Osteoblast (primary cell): ENCODE data around the gene GDPD3. TPM values are rescaled to one million over a fixed set of nuclear protein-coding genes. Genes with fewer than 3 reads are reported as not detected.
"Not testable (repeated sequence)": the region's sequence is repeated elsewhere in the genome, so short reads cannot be mapped to it uniquely, and the experiment has no call there.

Source experiments
- DNase-seq: peaks from one replicate; pipeline ENCODE4 v3.0.0; 2011; ENCODE audit warnings: low spot score, mixed read lengths; ENCODE audit not compliant: insufficient read length; ENCODE audit errors: missing footprints
- H2AFZ ChIP-seq: 2 replicates; pipeline ENCODE4 v1.6.0; 2011; ENCODE audit warnings: mild to moderate bottlenecking, low read length
- H3K27ac ChIP-seq: 2 replicates; pipeline ENCODE4 v1.5.1; 2011; ENCODE audit warnings: mild to moderate bottlenecking, low read depth, low read length, moderate library complexity
- H3K27me3 ChIP-seq: 2 replicates; pipeline ENCODE4 v1.6.0; 2012; ENCODE audit warnings: mild to moderate bottlenecking, control low read depth, inconsistent platforms, low read length, moderate library complexity; ENCODE audit not compliant: insufficient read depth
- H3K36me3 ChIP-seq: 2 replicates; pipeline ENCODE4 v1.5.1; 2011; ENCODE audit warnings: mild to moderate bottlenecking, low read length, control low read depth, moderate library complexity; ENCODE audit not compliant: insufficient read depth
- H3K4me1 ChIP-seq: 2 replicates; pipeline ENCODE4 v1.5.1; 2011; ENCODE audit warnings: mild to moderate bottlenecking, low read length, control low read depth, moderate library complexity; ENCODE audit not compliant: insufficient read depth
- H3K4me2 ChIP-seq: 2 replicates; pipeline ENCODE4 v1.6.0; 2011; ENCODE audit warnings: mild to moderate bottlenecking, low read length; ENCODE audit not compliant: insufficient read depth
- H3K4me3 ChIP-seq: fragments of 200-600 bp; sonication (generic); 3 replicates; pipeline ENCODE4 v1.5.1; 2012; ENCODE audit warnings: mild to moderate bottlenecking, low read length, inconsistent platforms; ENCODE audit not compliant: insufficient read depth
- H3K79me2 ChIP-seq: 2 replicates; pipeline ENCODE4 v1.6.0; 2012; ENCODE audit warnings: mild to moderate bottlenecking, low read length, control low read depth, inconsistent platforms; ENCODE audit not compliant: insufficient read depth
- H3K9me3 ChIP-seq: 2 replicates; pipeline ENCODE4 v1.5.1; 2011; ENCODE audit warnings: low read depth, low read length, control low read depth
- H4K20me1 ChIP-seq: 2 replicates; pipeline ENCODE4 v1.6.0; 2012; ENCODE audit warnings: mild to moderate bottlenecking, low read length, control low read depth; ENCODE audit not compliant: insufficient read depth
- total RNA-seq: library from RNA; depleted of rRNA; stranded (reverse); fragments of >200 nt; gene quantifications from 2 replicates; pipeline ENCODE4 v1.2.3, GENCODE V29; 2012
- TF ChIP-seq, protein P1 (sequence below): IDR thresholded peaks from 2 replicates; pipeline ENCODE4 v1.5.1; 2011; ENCODE audit warnings: mild to moderate bottlenecking, low read depth, low read length, moderate library complexity; ENCODE audit errors: extremely low read depth

The GDPD3 gene
- total RNA-seq, 1 donor: 0.36 TPM

- no peak overlapping the region for H3K4me2 ChIP-seq
- no peak for DNase-seq
- no peaks in the 10 kb centered on the region for H3K36me3 ChIP-seq
- TF ChIP-seq, protein P1, sequence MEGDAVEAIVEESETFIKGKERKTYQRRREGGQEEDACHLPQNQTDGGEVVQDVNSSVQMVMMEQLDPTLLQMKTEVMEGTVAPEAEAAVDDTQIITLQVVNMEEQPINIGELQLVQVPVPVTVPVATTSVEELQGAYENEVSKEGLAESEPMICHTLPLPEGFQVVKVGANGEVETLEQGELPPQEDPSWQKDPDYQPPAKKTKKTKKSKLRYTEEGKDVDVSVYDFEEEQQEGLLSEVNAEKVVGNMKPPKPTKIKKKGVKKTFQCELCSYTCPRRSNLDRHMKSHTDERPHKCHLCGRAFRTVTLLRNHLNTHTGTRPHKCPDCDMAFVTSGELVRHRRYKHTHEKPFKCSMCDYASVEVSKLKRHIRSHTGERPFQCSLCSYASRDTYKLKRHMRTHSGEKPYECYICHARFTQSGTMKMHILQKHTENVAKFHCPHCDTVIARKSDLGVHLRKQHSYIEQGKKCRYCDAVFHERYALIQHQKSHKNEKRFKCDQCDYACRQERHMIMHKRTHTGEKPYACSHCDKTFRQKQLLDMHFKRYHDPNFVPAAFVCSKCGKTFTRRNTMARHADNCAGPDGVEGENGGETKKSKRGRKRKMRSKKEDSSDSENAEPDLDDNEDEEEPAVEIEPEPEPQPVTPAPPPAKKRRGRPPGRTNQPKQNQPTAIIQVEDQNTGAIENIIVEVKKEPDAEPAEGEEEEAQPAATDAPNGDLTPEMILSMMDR: no peak
- no peaks in the 10 kb centered on the region for H3K4me1 ChIP-seq
- H3K4me3 ChIP-seq: no peak overlapping the region
- H2AFZ ChIP-seq: no peak overlapping the region
- H3K27me3 ChIP-seq: no peaks in the 10 kb centered on the region
- no peak overlapping the region for H3K27ac ChIP-seq
- no peaks in the 10 kb centered on the region for H3K9me3 ChIP-seq
- H3K79me2 ChIP-seq: no peaks in the 10 kb centered on the region
- no peaks in the 10 kb centered on the region for H4K20me1 ChIP-seq
Measured at GRCh38 chr16:30132591-30132990, 19.3 kb upstream of the GDPD3 start.

DNA sequence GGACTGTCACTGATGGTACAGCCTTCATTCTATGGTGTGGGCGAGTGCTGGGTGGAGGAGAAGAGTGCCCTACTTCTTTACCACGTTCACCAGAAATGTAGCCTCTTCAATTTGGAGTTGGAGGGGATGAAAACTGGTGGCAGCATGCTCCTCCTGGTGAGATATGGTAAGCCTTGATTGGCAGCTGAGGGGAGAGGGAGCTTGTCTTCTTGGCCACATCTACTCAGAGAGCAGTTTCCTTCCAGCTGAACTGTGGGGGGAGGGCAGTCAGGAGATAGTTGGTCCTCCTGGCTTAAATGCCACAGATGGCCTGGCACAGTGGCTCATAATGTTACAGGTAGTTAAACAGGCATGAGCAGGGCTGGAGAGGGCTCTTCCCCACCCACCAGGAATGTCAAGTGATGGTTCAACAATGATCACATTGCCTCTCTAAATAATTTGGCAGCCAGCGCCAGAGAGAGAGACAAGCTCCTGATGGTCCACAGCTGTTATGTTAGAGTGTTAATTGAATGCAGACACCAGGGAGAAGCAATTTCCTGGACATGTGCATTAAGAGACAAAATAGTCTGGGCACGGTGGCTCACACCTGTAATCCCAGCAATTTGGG lies 18.6 kb upstream of the GDPD3 start:
- H3K27me3 ChIP-seq: no peaks in the 10 kb centered on the region
- no peak overlapping the region for H2AFZ ChIP-seq
- DNase-seq: no peak

DNA sequence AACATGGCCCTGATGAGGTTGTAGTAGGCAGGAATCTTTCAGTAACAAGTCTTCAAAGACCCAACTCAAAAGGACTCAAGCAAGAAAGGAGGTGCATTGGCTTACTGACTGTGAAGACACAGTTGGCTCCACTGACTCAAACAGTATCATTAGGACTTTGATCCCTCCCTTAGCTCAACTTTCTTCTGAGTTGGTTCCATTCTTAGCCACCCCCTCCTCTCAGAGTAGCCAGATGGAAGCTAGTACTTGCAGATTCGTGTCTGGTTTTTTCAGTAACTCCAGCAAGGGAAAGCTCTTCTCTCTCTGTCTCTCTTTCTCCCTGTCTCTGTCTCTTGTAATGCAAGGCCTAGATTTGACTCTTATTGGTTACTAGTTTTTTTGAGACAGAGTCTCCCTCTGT lies 14.7 kb upstream of the GDPD3 start:
- no peaks in the 10 kb centered on the region for H3K36me3 ChIP-seq
- H3K9me3 ChIP-seq: no peaks in the 10 kb centered on the region
- H3K4me2 ChIP-seq: no peak overlapping the region
- peaks cover 13% of the 10 kb centered on the region for H3K4me1 ChIP-seq
- no peaks in the 10 kb centered on the region for H4K20me1 ChIP-seq
- H3K4me3 ChIP-seq: no peak overlapping the region
- H3K79me2 ChIP-seq: no peaks in the 10 kb centered on the region
- H2AFZ ChIP-seq: no peak overlapping the region
- H3K27me3 ChIP-seq: no peaks in the 10 kb centered on the region
- TF ChIP-seq, protein P1: no peak
- no peak for DNase-seq
- H3K27ac ChIP-seq: no peak overlapping the region

More for the DNA sequence above, 18.6 kb upstream of the GDPD3 start:
- Histone ChIP-seq H3K27ac (no peak overlapping the region), H4K20me1 (no peaks in the 10 kb centered on the region), H3K9me3 (no peaks in the 10 kb centered on the region), H3K4me2 (no peak overlapping the region), H3K36me3 (no peaks in the 10 kb centered on the region), H3K4me3 (no peak overlapping the region), H3K4me1 (no peaks in the 10 kb centered on the region), H3K79me2 (no peaks in the 10 kb centered on the region)
- TF ChIP-seq, protein P1: no peak

GRCh38 chr16:30125690-30126089 lies 12.4 kb upstream of the GDPD3 start:
- not testable (repeated sequence) for H3K9me3 ChIP-seq, H3K27me3 ChIP-seq, DNase-seq, H3K4me2 ChIP-seq, H3K36me3 ChIP-seq, H2AFZ ChIP-seq, H3K79me2 ChIP-seq, H3K27ac ChIP-seq, H4K20me1 ChIP-seq, H3K4me3 ChIP-seq
- H3K4me1 ChIP-seq: peaks cover 27% of the 10 kb centered on the region
